IMR-90 (cell line): ENCODE data around the gene TTC21A. TPM values are rescaled to one million over a fixed set of nuclear protein-coding genes. Genes with fewer than 3 reads are reported as not detected.
A peak's percentile ranks its signal among the peaks of the same experiment; 100 is the strongest.

Experiments
- ATAC-seq: fragments of 200-7000 bp; cut with Tn5 transposase; 2 replicates; pipeline ENCODE4 v1.9.1; 2020; ENCODE audit warnings: low read depth, mild to moderate bottlenecking, moderate library complexity
- BruUV-seq: library from RNA; stranded (reverse); fragments of 400-500 nt; replicated peaks from 2 replicates; lab custom pipeline; 2021; lab: Mats Ljungman, UMichigan
- CTCF ChIA-PET: fragments of 300-600 bp; formaldehyde crosslinking; extraction: SDS; loops from one replicate; lab custom pipeline; 2021; ENCODE audit warnings: antibody characterized with exemption; lab: Yijun Ruan, JAX
- POLR2A ChIA-PET: fragments of 300-600 bp; sonication (Branson Sonifier 250); formaldehyde crosslinking; loops from one replicate; lab custom pipeline; 2022; ENCODE audit warnings: antibody characterized with exemption; ENCODE audit not compliant: unreplicated experiment; lab: Charles Lee
- DNase-seq: peaks from one replicate; pipeline ENCODE4 v3.0.0; 2013
- H2AFZ ChIP-seq: replicated peaks from 2 replicates; pipeline ENCODE3; 2013; ENCODE audit warnings: low read length, mild to moderate bottlenecking; ENCODE audit not compliant: poor library complexity
- H2AK5ac ChIP-seq: 2 replicates; pipeline ENCODE4 v1.6.1; 2013; ENCODE audit warnings: low read depth, low read length, inconsistent platforms
- H2AK9ac ChIP-seq: replicated peaks from 2 replicates; pipeline ENCODE3; 2013; ENCODE audit warnings: mild to moderate bottlenecking, low read depth, low read length, moderate library complexity; ENCODE audit not compliant: poor library complexity
- H2BK120ac ChIP-seq: 2 replicates; pipeline ENCODE4 v1.6.1; 2013; ENCODE audit warnings: low read depth, low read length, inconsistent platforms
- H2BK15ac ChIP-seq: 3 replicates; pipeline ENCODE4 v1.6.1; 2013; ENCODE audit warnings: low read depth, low read length, inconsistent platforms
- H2BK20ac ChIP-seq: 2 replicates; pipeline ENCODE4 v1.6.1; 2013; ENCODE audit warnings: low read depth, mild to moderate bottlenecking, inconsistent platforms, low read length, moderate library complexity
- H2BK5ac ChIP-seq: 2 replicates; pipeline ENCODE4 v1.6.1; 2013; ENCODE audit warnings: mild to moderate bottlenecking, low read depth, low read length, inconsistent platforms; ENCODE audit not compliant: poor library complexity, severe bottlenecking
- H3K14ac ChIP-seq: replicated peaks from 2 replicates; pipeline ENCODE4 v1.6.1; 2013; ENCODE audit warnings: low read depth, low read length, inconsistent platforms
- H3K18ac ChIP-seq: 2 replicates; pipeline ENCODE4 v1.6.1; 2013; ENCODE audit warnings: low read depth, low read length, control low read depth
- H3K23ac ChIP-seq: 2 replicates; pipeline ENCODE4 v1.6.1; 2013; ENCODE audit warnings: low read depth, low read length, inconsistent platforms
- H3K27ac ChIP-seq: 2 replicates; pipeline ENCODE4 v1.5.1; 2013; ENCODE audit warnings: mild to moderate bottlenecking, control low read depth, low read length; ENCODE audit not compliant: insufficient read depth
- H3K27me3 ChIP-seq: 2 replicates; pipeline ENCODE4 v1.6.1; 2013; ENCODE audit warnings: low read length; ENCODE audit not compliant: control insufficient read depth, insufficient read depth
- H3K36me3 ChIP-seq: 2 replicates; pipeline ENCODE4 v1.6.1; 2013; ENCODE audit warnings: low read length, mixed read lengths; ENCODE audit not compliant: control insufficient read depth, insufficient read depth
- H3K4ac ChIP-seq: 2 replicates; pipeline ENCODE4 v1.6.1; 2013; ENCODE audit warnings: low read depth, low read length, inconsistent platforms
- H3K4me1 ChIP-seq: 2 replicates; pipeline ENCODE4 v1.6.1; 2013; ENCODE audit warnings: low read length, mixed read lengths; ENCODE audit not compliant: control insufficient read depth, insufficient read depth
- H3K4me2 ChIP-seq: 2 replicates; pipeline ENCODE4 v1.6.1; 2013; ENCODE audit warnings: low read depth, mild to moderate bottlenecking, control low read depth, low read length, moderate library complexity
- H3K4me3 ChIP-seq: 2 replicates; pipeline ENCODE4 v1.5.1; 2013; ENCODE audit warnings: low read depth, mild to moderate bottlenecking, control low read depth, low read length, moderate library complexity; ENCODE audit not compliant: insufficient read depth
- H3K56ac ChIP-seq: 2 replicates; pipeline ENCODE4 v1.6.1; 2013; ENCODE audit warnings: low read length, inconsistent platforms; ENCODE audit not compliant: insufficient read depth; ENCODE audit errors: extremely low read depth
- H3K79me1 ChIP-seq, 2 experiments: 2 replicates each; pipeline ENCODE4 v1.6.1; 2013; ENCODE audit warnings: low read length in 2 of 2, inconsistent platforms in 1 of 2, low read depth in 1 of 2
- H3K9ac ChIP-seq: 2 replicates; pipeline ENCODE4 v1.6.1; 2013; ENCODE audit warnings: low read depth, low read length, control low read depth
- H3K9me1 ChIP-seq: 2 replicates; pipeline ENCODE4 v1.6.1; 2013; ENCODE audit warnings: low read length, inconsistent platforms; ENCODE audit not compliant: insufficient read depth
- H3K9me3 ChIP-seq: 2 replicates; pipeline ENCODE4 v1.6.1; 2013; ENCODE audit warnings: low read length; ENCODE audit not compliant: control insufficient read depth, insufficient read depth
- H4K20me1 ChIP-seq: 2 replicates; pipeline ENCODE4 v1.6.1; 2013; ENCODE audit warnings: low read length, inconsistent platforms; ENCODE audit not compliant: insufficient read depth
- H4K5ac ChIP-seq: 2 replicates; pipeline ENCODE4 v1.6.1; 2013; ENCODE audit warnings: mild to moderate bottlenecking, low read depth, low read length, control low read depth
- H4K8ac ChIP-seq, 2 experiments: 2 replicates each; pipeline ENCODE4 v1.6.1; 2013; ENCODE audit warnings: low read depth in 2 of 2, low read length in 2 of 2, control low read depth in 1 of 2, inconsistent platforms in 1 of 2
- H4K91ac ChIP-seq: 2 replicates; pipeline ENCODE4 v1.6.1; 2013; ENCODE audit warnings: low read depth, low read length, inconsistent platforms; ENCODE audit not compliant: insufficient read depth
- BHLHE40 ChIP-seq: fragments of 150-350 bp; IDR thresholded peaks from 2 replicates; pipeline ENCODE4 v1.6.1; 2016; ENCODE audit warnings: mild to moderate bottlenecking, low read depth, low read length
- CEBPB ChIP-seq: IDR thresholded peaks from 2 replicates; pipeline ENCODE4 v1.6.1; 2012; ENCODE audit warnings: low read depth, low read length, improper control_type of control experiment
- CHD1 ChIP-seq: IDR thresholded peaks from 2 replicates; pipeline ENCODE4 v1.6.1; 2012; ENCODE audit warnings: low read depth, low read length, improper control_type of control experiment
- FOS ChIP-seq: fragments of 150-350 bp; IDR thresholded peaks from 2 replicates; pipeline ENCODE4 v1.6.1; 2016; ENCODE audit warnings: low read depth, low read length
- MAFK ChIP-seq: IDR thresholded peaks from 2 replicates; pipeline ENCODE4 v1.6.1; 2012; ENCODE audit warnings: low read depth, low read length, improper control_type of control experiment
- MAZ ChIP-seq: IDR thresholded peaks from 2 replicates; pipeline ENCODE4 v1.6.1; 2012; ENCODE audit warnings: low read depth, mild to moderate bottlenecking, low read length, improper control_type of control experiment, moderate library complexity, borderline replicate concordance
- MXI1 ChIP-seq: IDR thresholded peaks from 2 replicates; pipeline ENCODE4 v1.6.1; 2012; ENCODE audit warnings: low read depth, mild to moderate bottlenecking, low read length, moderate library complexity, borderline replicate concordance
- NFE2L2 ChIP-seq: fragments of 150-350 bp; IDR thresholded peaks from 2 replicates; pipeline ENCODE4 v1.6.1; 2016; ENCODE audit warnings: low read depth, mild to moderate bottlenecking, low read length
- POLR2A ChIP-seq: IDR thresholded peaks from 2 replicates; pipeline ENCODE4 v1.6.1; 2012; ENCODE audit warnings: mild to moderate bottlenecking, low read depth, low read length
- RAD21 ChIP-seq: IDR thresholded peaks from 2 replicates; pipeline ENCODE4 v1.6.1; 2012; ENCODE audit warnings: low read length, improper control_type of control experiment
- RCOR1 ChIP-seq: IDR thresholded peaks from 2 replicates; pipeline ENCODE4 v1.6.1; 2012; ENCODE audit warnings: mild to moderate bottlenecking, low read length, improper control_type of control experiment; ENCODE audit not compliant: insufficient replicate concordance
- RFX5 ChIP-seq: IDR thresholded peaks from 2 replicates; pipeline ENCODE4 v1.8.0; 2012; ENCODE audit warnings: low read depth, mild to moderate bottlenecking, low read length, moderate library complexity
- SMC3 ChIP-seq: fragments of 150-350 bp; IDR thresholded peaks from 2 replicates; pipeline ENCODE4 v1.6.1; 2016; ENCODE audit warnings: low read depth, mild to moderate bottlenecking, antibody characterized with exemption, low read length, moderate library complexity
- WGBS, 2 experiments: methylation state at CpG; one replicate each; pipeline versions ENCODE4 v1.1.5 to v1.1.7; 2013; ENCODE audit warnings: missing lambda C conversion rate in 2 of 2; ENCODE audit not compliant: insufficient read length in 1 of 2; ENCODE audit errors: extremely low coverage in 2 of 2; 5-methylcytosine and 5-hydroxymethylcytosine counted together
- dilution Hi-C: fragments of 300-500 bp; cut with HindIII; formaldehyde crosslinking; loops from one replicate; pipeline ENCODE4 v1.14.3; 2018; ENCODE audit warnings: low sequenced_read_pairs; ENCODE audit not compliant: unreplicated experiment
- in situ Hi-C: fragments of 300-500 bp; cut with MboI; formaldehyde crosslinking; loops from 3 replicates; pipeline ENCODE4 v1.14.3; 2019; ENCODE audit warnings: low sequenced_read_pairs, inconsistent platforms, mixed read lengths
- intact Hi-C: fragments of 100-400 bp; cut with micrococcal nuclease; formaldehyde crosslinking; loops from 2 replicates; pipeline ENCODE4 v1.10.0; 2022
- polyA plus RNA-seq, 3 experiments: library from polyadenylated mRNA; depleted of rRNA; stranded (reverse); fragments of >200 nt; gene quantifications; 2 replicates each; pipeline ENCODE4 v1.2.3, GENCODE V29; 2012; ENCODE audit warnings: low replicate concordance in 1 of 3
- total RNA-seq: library from RNA; depleted of rRNA; stranded (reverse); fragments of >200 nt; gene quantifications from 2 replicates; pipeline ENCODE4 v1.2.3, GENCODE V29; 2012
- TF ChIP-seq, protein P1 (sequence below): fragments of 150-350 bp; IDR thresholded peaks from 2 replicates; pipeline ENCODE4 v1.6.1; 2016; ENCODE audit warnings: low read depth, mild to moderate bottlenecking, low read length, moderate library complexity, borderline replicate concordance
- TF ChIP-seq, protein P2 (sequence below): fragments of 150-350 bp; IDR thresholded peaks from 2 replicates; pipeline ENCODE4 v1.6.1; 2017; ENCODE audit warnings: mild to moderate bottlenecking, antibody characterized with exemption, low read length, low read depth
- TF ChIP-seq, protein P3 (sequence below): conservative IDR thresholded peaks from 2 replicates; pipeline ENCODE4 v1.5.1; 2012; ENCODE audit warnings: mild to moderate bottlenecking, low read depth, low read length, improper control_type of control experiment

TTC21A gene
- total and polyA plus RNA-seq, 2 of the 4 experiments (the other 2 are of a cell fraction) = 0.90 to 1.8 TPM

DNA sequence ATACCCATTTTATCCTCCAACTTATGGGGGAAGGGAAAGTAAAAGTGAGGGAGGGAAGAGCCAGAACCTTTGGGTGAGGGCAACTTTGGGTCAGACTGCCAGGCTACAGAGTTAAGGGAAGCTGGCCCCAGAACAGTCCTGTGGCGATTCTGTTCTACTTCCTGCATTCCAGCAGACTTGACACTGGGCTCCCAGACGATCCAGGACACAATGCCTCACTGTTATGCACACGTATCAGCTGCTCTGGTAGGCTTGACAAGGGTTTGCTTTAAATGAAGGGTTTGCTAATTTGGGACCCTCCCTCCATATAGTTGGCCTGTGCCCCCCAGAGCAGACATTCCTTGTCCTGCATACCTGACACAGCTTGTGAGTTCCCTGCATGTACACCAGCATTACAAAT lies 10.7 kb upstream of the TTC21A start:
- Histone ChIP-seq H3K18ac (no peak overlapping the region), H2BK20ac (no peak overlapping the region), H3K9me1 (no peaks in the 10 kb centered on the region), H3K4me1 (no peaks in the 10 kb centered on the region), H3K9me3 (no peaks in the 10 kb centered on the region), H3K4ac (no peak overlapping the region), H3K79me1 (peaks cover 7 to 19% of the 10 kb centered on the region in 2 experiments), H3K14ac (no peak overlapping the region), H2AFZ (no peak overlapping the region), H3K4me3 (no peak overlapping the region), H3K23ac (no peak overlapping the region), H2AK9ac (peak overlapping the region; percentile 12), H3K27me3 (no peaks in the 10 kb centered on the region), H2AK5ac (no peak overlapping the region), H4K5ac (no peak overlapping the region), H4K91ac (no peak overlapping the region), H4K20me1 (peaks cover 19% of the 10 kb centered on the region; the same call in 1 of the 2 replicates), H2BK15ac (no peak overlapping the region), H3K56ac (no peak overlapping the region), H3K36me3 (peaks cover 61% of the 10 kb centered on the region), H4K8ac (no peak overlapping the region), H3K4me2 (no peak overlapping the region), H3K9ac (no peak overlapping the region), H3K27ac (no peak overlapping the region), H2BK120ac (no peak overlapping the region), H2BK5ac (no peak overlapping the region)
- WGBS, 2 experiments = 50% methylated on average over 1 of the region's 3 CpGs; no CpG with 5 or more reads in 1 of the 2 experiments
- TF ChIP-seq CEBPB (no peak), RFX5 (no peak), MAZ (no peak), RCOR1 (no peak), SMC3 (no peak), RAD21 (no peak), FOS (no peak), CHD1 (no peak), POLR2A (no peak), BHLHE40 (no peak), MXI1 (no peak), NFE2L2 (no peak), MAFK (no peak)
- TF ChIP-seq, protein P1, sequence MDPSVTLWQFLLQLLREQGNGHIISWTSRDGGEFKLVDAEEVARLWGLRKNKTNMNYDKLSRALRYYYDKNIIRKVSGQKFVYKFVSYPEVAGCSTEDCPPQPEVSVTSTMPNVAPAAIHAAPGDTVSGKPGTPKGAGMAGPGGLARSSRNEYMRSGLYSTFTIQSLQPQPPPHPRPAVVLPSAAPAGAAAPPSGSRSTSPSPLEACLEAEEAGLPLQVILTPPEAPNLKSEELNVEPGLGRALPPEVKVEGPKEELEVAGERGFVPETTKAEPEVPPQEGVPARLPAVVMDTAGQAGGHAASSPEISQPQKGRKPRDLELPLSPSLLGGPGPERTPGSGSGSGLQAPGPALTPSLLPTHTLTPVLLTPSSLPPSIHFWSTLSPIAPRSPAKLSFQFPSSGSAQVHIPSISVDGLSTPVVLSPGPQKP = no peak
- TF ChIP-seq, protein P2, sequence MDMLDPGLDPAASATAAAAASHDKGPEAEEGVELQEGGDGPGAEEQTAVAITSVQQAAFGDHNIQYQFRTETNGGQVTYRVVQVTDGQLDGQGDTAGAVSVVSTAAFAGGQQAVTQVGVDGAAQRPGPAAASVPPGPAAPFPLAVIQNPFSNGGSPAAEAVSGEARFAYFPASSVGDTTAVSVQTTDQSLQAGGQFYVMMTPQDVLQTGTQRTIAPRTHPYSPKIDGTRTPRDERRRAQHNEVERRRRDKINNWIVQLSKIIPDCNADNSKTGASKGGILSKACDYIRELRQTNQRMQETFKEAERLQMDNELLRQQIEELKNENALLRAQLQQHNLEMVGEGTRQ = no peak
- TF ChIP-seq, protein P3, sequence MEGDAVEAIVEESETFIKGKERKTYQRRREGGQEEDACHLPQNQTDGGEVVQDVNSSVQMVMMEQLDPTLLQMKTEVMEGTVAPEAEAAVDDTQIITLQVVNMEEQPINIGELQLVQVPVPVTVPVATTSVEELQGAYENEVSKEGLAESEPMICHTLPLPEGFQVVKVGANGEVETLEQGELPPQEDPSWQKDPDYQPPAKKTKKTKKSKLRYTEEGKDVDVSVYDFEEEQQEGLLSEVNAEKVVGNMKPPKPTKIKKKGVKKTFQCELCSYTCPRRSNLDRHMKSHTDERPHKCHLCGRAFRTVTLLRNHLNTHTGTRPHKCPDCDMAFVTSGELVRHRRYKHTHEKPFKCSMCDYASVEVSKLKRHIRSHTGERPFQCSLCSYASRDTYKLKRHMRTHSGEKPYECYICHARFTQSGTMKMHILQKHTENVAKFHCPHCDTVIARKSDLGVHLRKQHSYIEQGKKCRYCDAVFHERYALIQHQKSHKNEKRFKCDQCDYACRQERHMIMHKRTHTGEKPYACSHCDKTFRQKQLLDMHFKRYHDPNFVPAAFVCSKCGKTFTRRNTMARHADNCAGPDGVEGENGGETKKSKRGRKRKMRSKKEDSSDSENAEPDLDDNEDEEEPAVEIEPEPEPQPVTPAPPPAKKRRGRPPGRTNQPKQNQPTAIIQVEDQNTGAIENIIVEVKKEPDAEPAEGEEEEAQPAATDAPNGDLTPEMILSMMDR = no peak
- in situ Hi-C loops = no loop called here
- dilution Hi-C loops = no loop called here
- peak; percentile 21 for DNase-seq
- peak; percentile 41; the same call in 1 of the 2 replicates for ATAC-seq
- ChIA-PET CTCF (no interaction called here), POLR2A (no interaction called here)
- TSS peak; percentile 62 for BruUV-seq
- intact Hi-C loops = no loop called here
